HG02840 (cell line): ENCODE measurements around the gene NTNG1.

Experiments
- ATAC-seq: cut with Tn5 transposase; IDR thresholded peaks from one replicate; pipeline ENCODE4 v1.9.1; 2021; ENCODE audit warnings: mild to moderate bottlenecking, moderate library complexity, moderate number of reproducible peaks; ENCODE audit not compliant: unreplicated experiment, low FRiP score

Gene NTNG1

DNA sequence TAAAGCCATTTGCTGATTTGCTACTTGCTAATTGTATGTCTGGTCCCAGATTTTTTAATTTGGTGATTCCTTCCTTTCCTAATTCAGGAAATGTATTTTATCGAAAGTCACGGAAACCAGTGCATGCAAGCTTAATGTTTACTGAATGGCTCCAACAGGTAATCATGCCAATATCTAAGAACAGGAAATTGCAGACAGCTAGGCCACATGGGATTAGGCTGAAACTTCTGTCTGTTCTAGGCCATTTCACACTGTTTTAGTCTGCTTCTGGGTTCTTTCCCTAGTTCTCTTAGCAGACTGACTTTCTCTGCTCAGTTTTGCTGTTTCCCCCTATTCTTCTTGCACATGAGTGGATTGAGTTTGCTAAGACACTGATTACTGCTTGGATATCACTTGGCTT, 111.4 kb downstream of the NTNG1 start:
- ATAC-seq, result no peak

DNA sequence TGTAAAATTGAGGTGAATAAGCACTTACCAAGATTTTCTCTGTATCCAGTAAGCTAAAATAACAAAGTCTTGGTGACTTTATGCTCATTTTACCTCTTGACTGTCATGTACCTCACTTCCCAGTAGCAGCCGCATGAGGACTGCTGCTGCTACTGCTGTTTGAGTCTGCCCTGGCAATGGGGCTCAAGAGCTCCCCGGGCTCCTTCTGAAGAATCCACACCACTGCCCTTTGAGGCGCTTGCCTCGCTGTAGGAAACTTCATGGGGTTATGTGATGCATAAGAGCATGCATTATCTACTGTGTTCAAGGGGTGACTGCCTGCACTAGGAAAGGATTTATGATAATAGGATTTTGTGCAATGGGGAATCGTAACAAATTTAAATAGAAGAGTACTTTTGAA, 113.5 kb downstream of the NTNG1 start:
- no peak for ATAC-seq

DNA sequence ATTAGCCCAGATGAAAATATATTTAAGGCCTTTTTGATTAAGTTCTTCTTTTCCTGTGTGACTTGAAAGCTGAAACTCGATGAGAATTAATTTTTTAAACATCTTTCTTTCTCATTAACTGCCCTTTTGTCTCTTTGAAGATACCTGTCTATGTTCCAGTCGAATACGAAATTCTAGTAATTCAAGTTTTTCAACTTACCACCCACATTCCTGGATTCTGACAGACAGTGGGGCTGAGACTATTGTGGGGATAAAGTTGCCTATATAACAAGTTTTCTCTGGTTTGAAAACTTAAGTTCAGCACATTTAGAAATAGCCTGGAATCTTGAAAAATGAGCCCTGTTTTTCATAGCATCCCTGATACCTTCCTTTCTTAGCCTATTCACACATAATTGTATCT, 114.6 kb downstream of the NTNG1 start:
- no peak for ATAC-seq

GRCh38 chr1:107262467-107263286, 121.8 kb downstream of the NTNG1 start:
- no peak for ATAC-seq

- no peak for ATAC-seq
Measured at GRCh38 chr1:107263291-107263915, 122.6 kb downstream of the NTNG1 start.

DNA sequence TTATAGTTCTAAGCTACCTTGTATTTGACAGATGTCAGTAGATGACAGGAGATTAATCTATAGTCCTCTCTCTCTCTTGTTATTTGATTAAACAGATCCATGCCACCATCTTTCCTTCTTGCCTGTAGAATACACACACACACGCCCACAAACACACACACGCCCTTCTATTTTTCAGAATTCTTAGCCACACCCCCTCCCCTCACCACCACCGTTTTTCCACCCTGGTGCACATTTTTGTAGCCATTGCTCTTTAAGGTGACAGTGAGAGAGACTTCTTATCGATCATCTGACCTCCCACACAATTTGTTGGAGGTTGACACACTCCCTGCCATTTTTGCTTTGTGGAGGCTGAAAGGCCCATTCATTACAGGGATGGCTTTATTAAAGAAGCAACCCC, 123.2 kb downstream of the NTNG1 start:
- no peak for ATAC-seq

GRCh38 chr1:107264561-107264960, 123.7 kb downstream of the NTNG1 start:
- no peak for ATAC-seq

DNA sequence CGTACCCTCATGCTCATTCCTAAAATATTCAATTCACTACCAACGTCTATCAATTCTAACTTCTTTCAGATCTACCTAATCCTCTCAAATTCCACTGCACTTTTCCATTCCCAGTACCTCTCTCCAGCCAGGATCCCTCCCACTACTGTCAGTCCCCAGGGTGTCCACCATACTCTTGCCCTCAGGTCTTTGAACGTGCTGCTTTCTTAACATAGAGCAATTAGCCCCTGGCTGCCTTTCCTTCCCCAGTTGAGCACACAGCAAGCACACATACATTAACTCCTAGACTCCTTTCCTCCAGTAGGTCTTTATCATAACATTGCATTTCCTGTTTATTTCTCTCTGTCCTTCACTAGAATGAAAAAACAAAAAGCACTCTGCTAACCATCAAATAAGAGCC, 126.7 kb downstream of the NTNG1 start:
- no peak for ATAC-seq

DNA sequence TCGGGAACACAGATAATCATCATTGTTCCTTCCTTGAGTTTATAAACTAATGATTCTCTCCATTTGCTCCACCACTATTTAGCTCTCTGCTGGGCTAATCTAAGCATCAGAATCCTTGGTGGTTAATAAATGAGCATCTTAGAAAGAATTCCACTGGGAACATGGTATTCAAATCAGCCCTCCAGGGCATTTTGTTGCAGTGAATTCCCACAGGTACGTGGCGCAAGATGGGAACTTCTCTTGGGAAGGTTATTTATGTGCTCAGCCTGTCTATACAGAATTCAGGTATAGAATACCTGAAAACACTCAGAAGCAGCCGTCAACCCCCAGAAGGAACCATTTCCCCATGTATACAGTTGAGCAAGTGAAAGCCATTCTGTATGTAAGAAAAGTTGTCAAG, 131.5 kb downstream of the NTNG1 start:
- ATAC-seq, result no peak

DNA sequence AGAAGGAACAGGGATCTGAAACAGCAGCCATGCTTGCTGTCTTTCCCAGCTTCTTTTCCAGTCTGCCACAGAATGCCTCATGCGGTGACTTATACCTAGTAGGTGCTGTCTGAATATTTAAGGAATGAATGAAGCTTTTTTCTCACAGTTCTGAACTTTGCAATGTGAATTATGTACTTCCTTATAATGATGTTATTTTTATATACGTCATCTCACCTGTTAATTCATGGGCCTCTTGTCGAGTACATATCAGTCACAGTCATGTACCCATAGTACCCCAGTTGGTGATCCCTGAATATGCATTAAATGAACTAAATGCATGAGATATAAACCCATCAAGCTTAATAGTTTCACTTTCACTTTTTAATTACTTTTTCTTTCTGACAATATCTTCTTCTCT, 132.7 kb downstream of the NTNG1 start:
- ATAC-seq, result no peak

GRCh38 chr1:107274227-107274626, 133.4 kb downstream of the NTNG1 start:
- ATAC-seq, result no peak

DNA sequence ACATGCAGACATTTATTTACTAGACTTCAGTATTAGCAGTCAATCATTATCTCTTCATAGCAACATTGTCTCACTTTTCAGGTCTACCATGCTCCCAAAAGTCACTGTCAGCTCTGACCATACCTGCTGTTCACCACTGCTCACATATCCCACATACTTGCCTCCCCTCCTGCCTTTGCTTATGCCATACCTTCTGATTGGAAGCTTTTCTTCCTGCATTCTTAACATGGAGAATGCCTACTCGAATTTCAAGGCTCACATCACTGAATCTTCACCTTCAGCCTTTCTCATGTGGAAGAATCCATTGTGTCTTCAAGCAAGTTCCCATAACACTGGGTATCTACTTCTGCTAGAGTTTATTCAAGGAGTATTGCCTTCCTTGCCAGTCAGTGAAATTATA, 135.4 kb downstream of the NTNG1 start:
- no peak for ATAC-seq

DNA sequence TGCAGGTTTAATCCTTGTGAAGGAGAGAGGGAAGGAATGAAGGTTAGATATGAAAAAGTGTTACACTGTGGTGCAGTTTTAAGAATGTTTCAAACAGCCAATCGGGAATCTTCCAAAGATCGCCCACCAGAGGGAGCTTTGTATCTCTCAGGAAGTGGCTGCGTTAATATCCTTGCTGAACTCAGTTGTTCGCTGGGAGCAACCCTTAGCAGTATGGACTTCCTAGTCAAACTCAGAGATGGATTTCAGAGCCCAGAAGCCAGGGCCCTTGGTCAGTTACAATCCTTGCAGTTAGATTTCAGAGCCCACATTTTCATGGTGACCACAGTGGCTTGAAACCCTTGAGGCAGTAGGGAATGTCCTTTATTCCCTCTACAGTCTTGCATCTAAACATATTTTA, 136.2 kb downstream of the NTNG1 start:
- ATAC-seq, result no peak

DNA sequence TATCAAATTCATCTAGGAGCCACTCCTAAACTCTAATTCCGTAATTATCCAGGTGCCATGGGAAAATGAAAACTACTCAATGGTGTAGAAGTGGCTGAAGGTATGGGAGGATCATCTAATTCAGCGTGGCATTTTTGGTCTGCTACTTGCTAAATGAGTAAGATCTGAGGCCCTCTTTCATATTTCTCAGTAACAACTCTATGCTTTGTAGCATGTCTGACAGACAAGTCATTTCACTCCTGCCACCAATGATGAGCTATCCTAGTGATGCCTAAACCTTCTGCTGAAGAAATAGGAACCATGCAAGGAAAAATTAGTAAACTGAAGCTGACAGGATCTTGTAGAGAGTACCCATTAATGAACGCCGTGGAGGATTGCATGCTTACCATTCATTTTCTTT, 145.3 kb downstream of the NTNG1 start:
- ATAC-seq, result no peak

DNA sequence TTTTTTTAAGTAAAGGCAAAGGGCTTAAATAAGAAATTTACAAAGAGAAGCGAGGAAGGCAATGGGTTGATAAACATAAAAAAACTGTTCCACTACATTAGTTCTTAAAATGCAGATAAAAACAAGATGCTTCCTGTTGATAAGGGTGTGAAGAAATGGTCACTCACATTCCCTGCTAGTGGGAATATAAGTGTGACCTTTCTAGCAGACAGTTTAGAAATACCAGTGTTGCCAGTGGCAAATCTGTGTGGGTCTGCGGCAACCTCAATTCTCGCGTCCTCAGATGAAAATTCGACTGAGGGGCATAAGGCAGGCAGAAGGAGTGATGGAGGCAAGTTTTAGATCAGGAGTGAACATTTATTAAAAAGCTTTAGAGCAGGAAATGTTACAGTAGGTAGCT, 151.1 kb downstream of the NTNG1 start:
- ATAC-seq, result no peak

DNA sequence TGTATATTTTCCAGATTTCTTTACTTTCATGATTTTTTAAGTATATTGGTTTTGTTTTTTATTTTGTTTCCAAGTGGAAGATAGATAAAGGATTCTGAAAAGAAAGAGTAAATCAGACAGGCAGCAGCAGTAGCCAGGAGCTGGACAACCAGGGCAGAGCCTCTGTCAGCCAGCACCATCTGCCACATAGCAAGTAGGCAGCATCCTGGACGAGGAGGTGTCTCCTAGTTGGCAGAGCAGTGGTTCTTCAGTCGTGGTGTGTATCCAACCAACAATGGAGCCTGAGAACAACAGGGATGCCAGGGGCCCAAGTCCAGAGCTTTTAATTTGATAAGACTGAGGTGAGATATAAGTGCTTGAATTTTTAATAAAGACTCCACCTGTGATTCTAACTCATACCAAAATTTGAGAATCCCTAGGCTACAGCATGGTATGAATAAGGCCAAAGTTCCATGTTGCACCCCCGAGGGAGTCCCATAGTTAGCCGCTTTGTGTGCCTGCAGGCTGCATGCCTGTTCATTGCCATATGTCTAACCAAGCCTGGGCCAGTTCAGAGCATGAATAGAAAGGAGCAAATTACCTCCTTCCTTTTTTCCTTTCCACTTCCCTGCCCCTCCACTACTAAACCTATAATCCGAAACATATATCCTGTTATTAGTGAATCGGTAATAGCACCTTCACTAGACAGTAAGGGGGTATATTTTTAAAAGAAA, 153.2 kb downstream of the NTNG1 start:
- ATAC-seq, result no peak

DNA sequence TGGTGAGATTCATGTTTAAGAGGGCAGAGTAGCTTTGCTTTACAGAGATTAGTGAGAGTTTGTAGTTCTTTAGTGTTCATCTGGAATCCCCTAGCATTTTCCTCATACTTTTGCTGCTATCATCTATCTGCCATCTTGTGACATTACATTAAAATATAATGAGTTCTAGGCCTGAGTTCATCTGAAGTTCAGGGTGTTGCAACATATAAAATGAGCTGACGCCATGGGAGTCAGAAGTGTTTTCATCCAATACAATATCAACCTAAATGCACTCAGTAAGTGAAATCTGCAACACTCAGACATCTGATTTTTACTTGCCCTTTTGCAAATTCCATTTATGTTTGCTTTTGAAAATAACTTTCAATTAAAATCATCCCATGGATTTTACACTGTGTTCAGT, 153.8 kb downstream of the NTNG1 start:
- ATAC-seq, result no peak

DNA sequence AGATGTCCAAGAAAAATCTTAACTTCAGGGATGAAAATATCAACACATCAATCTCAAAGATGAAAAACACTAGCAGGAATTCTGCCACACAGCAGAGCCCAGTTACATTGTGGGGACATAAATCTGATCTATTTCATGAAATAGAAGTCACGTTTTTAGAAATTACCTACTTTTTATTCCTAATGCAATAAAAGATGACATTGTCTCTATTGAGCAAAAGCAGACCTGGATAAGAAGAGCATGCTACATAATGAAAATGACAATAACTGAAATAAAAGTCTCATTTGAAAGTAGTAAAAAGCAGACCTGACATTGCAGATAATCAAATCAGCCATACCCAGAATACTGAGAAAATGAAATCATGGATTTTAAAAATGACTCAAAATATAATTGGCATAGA, 156.8 kb downstream of the NTNG1 start:
- ATAC-seq, result no peak

GRCh38 chr1:107298526-107298925, 157.7 kb downstream of the NTNG1 start:
- no peak for ATAC-seq

- ATAC-seq, result no peak
Measured at GRCh38 chr1:107299521-107299920, 158.7 kb downstream of the NTNG1 start.

DNA sequence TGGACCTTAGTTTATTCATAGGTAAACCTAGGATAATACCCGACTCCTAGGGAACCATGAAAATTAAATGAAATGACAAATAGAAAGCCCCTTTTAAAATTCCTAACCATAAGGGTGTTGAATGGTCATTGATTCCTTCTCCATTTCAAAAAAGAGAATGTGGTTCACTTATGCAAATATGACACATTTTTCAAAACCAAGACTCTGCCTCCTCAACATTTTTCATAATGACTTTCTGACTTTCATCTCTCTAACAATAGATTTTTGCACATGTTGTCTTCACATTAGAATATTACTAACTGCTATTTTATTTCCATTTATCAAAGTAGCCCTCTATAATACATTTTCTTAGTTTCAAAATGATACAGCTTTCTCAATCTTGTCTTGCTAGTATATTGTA, 169.1 kb downstream of the NTNG1 start:
- no peak for ATAC-seq

GRCh38 chr1:107315652-107316051, 174.8 kb downstream of the NTNG1 start:
- no peak for ATAC-seq
